ENCODE measurements around the gene GRIA4.

GRCh38 chr11:105988197-105988596 is 378.3 kb downstream of the GRIA4 start:
- TF ChIP-seq CTCF (IDR thresholded peaks at IDR 0.05) (no peak), GATA2 (CRISPR knock-in tag; IDR thresholded peaks at IDR 0.05) (no peak), EP300 (IDR thresholded peaks at IDR 0.05; ENCODE audit: borderline replicate concordance in 1 of 2, low read depth in 1 of 2, low read length in 1 of 2) (no peak), FOXJ3 (CRISPR knock-in tag; IDR thresholded peaks at IDR 0.05) (no peak), MEF2A (IDR thresholded peaks at IDR 0.05; ENCODE audit: borderline replicate concordance, low read depth) (no peak), RAD21 (IDR thresholded peaks at IDR 0.05; ENCODE audit: low read length) (no peak), PBX3 (IDR thresholded peaks at IDR 0.05) (no peak), EZH2phosphoT487 (IDR thresholded peaks at IDR 0.05; ENCODE audit: borderline replicate concordance, low read depth) (no peak)

Data from SK-N-SH (cell line).